HG03045 (cell line): ENCODE results near the gene ZNF273.

Experiments
- ATAC-seq: cut with Tn5 transposase; IDR thresholded peaks from one replicate; pipeline ENCODE4 v1.9.1; 2021; ENCODE audit warnings: mild to moderate bottlenecking, moderate library complexity; ENCODE audit not compliant: unreplicated experiment

The ZNF273 gene

GRCh38 chr7:64876792-64877713 lies 26.0 kb upstream of the ZNF273 start:
- no peak for ATAC-seq

GRCh38 chr7:64877714-64878610 lies 25.1 kb upstream of the ZNF273 start:
- ATAC-seq, result no peak

- no peak for ATAC-seq
These were observed 24.4 kb upstream of the ZNF273 start for GRCh38 chr7:64878684-64879083.

GRCh38 chr7:64879086-64879730 lies 23.9 kb upstream of the ZNF273 start:
- no peak for ATAC-seq

- no peak for ATAC-seq
These were observed 23.3 kb upstream of the ZNF273 start for GRCh38 chr7:64879800-64880199.

- ATAC-seq, result no peak
These were observed 22.5 kb upstream of the ZNF273 start for GRCh38 chr7:64880322-64881297.

- ATAC-seq, result no peak
These were observed 21.4 kb upstream of the ZNF273 start for GRCh38 chr7:64881461-64882287.

- ATAC-seq, result no peak
These were observed 20.5 kb upstream of the ZNF273 start for GRCh38 chr7:64882341-64883112.

GRCh38 chr7:64883113-64883905 lies 19.8 kb upstream of the ZNF273 start:
- ATAC-seq, result no peak

- ATAC-seq, result no peak
These were observed 18.8 kb upstream of the ZNF273 start for GRCh38 chr7:64884085-64884912.

- no peak for ATAC-seq
These were observed 18.1 kb upstream of the ZNF273 start for GRCh38 chr7:64884913-64885370.

- no peak for ATAC-seq
These were observed 17.4 kb upstream of the ZNF273 start for GRCh38 chr7:64885520-64886240.

- ATAC-seq, result no peak
These were observed 16.0 kb upstream of the ZNF273 start for GRCh38 chr7:64886956-64887545.

- ATAC-seq, result no peak
These were observed 15.1 kb upstream of the ZNF273 start for GRCh38 chr7:64887756-64888508.

- no peak for ATAC-seq
These were observed 14.5 kb upstream of the ZNF273 start for GRCh38 chr7:64888561-64888900.
